Panc1 (cell line): Measurements from ENCODE around the gene CLCNKA. TPM values are rescaled to one million over a fixed set of nuclear protein-coding genes. Genes with fewer than 3 reads are reported as not detected.

ENCODE experiments used
- ATAC-seq: fragments of 200-7000 bp; cut with Tn5 transposase; 2 replicates; pipeline ENCODE4 v1.9.1; 2020; ENCODE audit warnings: mild to moderate bottlenecking, moderate library complexity
- BruUV-seq: library from RNA; stranded (reverse); fragments of 400-500 nt; replicated peaks from 2 replicates; lab custom pipeline; 2021; lab: Mats Ljungman, UMichigan
- CTCF ChIA-PET: fragments of 300-600 bp; sonication (Branson Sonifier 250); formaldehyde crosslinking; loops from one replicate; lab custom pipeline; 2022; ENCODE audit warnings: antibody characterized with exemption; lab: Charles Lee
- POLR2A ChIA-PET: fragments of 300-600 bp; sonication (Branson Sonifier 250); formaldehyde crosslinking; loops from one replicate; lab custom pipeline; 2022; ENCODE audit warnings: antibody characterized with exemption; lab: Charles Lee
- DNase-seq: peaks from one replicate; pipeline ENCODE4 v3.0.0-alpha.2; 2010; ENCODE audit warnings: low read depth, low spot score
- H3K27ac ChIP-seq: 2 replicates; pipeline ENCODE4 v1.5.1; 2011; ENCODE audit warnings: mild to moderate bottlenecking, low read length, inconsistent platforms
- H3K27me3 ChIP-seq: fragments of 200-500 bp; sonication (Bioruptor generic); 2 replicates; pipeline ENCODE4 v1.6.0; 2014; ENCODE audit warnings: low read length, inconsistent platforms; ENCODE audit not compliant: control insufficient read depth, insufficient read depth
- H3K36me3 ChIP-seq: fragments of 200-500 bp; sonication (Bioruptor generic); 2 replicates; pipeline ENCODE4 v1.5.1; 2014; ENCODE audit warnings: inconsistent platforms, mild to moderate bottlenecking, low read length, moderate library complexity; ENCODE audit not compliant: control insufficient read depth, insufficient read depth
- H3K4me1 ChIP-seq: 2 replicates; pipeline ENCODE4 v1.5.1; 2011; ENCODE audit warnings: inconsistent platforms, mild to moderate bottlenecking, low read length, moderate library complexity; ENCODE audit not compliant: control insufficient read depth, insufficient read depth
- H3K4me3 ChIP-seq, 2 experiments: 2 replicates each; pipeline ENCODE4 v1.5.1; 2011 to 2012; ENCODE audit warnings: low read depth in 2 of 2, low read length in 2 of 2, mild to moderate bottlenecking in 2 of 2, inconsistent platforms in 1 of 2, moderate library complexity in 1 of 2
- H3K9me3 ChIP-seq: fragments of 200-500 bp; sonication (Bioruptor generic); 2 replicates; pipeline ENCODE4 v1.5.1; 2014; ENCODE audit warnings: low read depth, mild to moderate bottlenecking, inconsistent platforms, low read length, moderate library complexity; ENCODE audit not compliant: control insufficient read depth, insufficient read depth
- CTCF ChIP-seq: fragments of 450-650 bp; IDR thresholded peaks from 2 replicates; pipeline ENCODE4 v1.5.1; 2017; ENCODE audit warnings: mild to moderate bottlenecking
- POLR2AphosphoS5 ChIP-seq: IDR thresholded peaks from 2 replicates; pipeline ENCODE4 v1.6.1; 2012; ENCODE audit warnings: mild to moderate bottlenecking, low read depth, low read length, moderate library complexity
- REST ChIP-seq, 2 experiments: IDR thresholded peaks; 2 replicates each; pipeline ENCODE4 v1.6.1; 2011 to 2012; ENCODE audit warnings: low read depth in 2 of 2, control low read depth in 1 of 2, low read length in 1 of 2, mild to moderate bottlenecking in 1 of 2, moderate library complexity in 1 of 2; ENCODE audit not compliant: insufficient read depth in 1 of 2
- SIN3A ChIP-seq: IDR thresholded peaks from 2 replicates; pipeline ENCODE4 v1.6.1; 2012; ENCODE audit warnings: low read depth, mild to moderate bottlenecking, low read length, moderate library complexity, borderline replicate concordance; ENCODE audit not compliant: insufficient read depth
- TCF7L2 ChIP-seq: IDR thresholded peaks from 2 replicates; pipeline ENCODE4 v1.6.1; 2011; ENCODE audit warnings: mild to moderate bottlenecking, low read depth, low read length, inconsistent platforms
- in situ Hi-C: cut with HindIII; loops from 2 replicates; pipeline ENCODE4 v1.10.0; 2016; ENCODE audit warnings: low sequenced_read_pairs, low pct_unique_long_range_greater_than_20kb
- intact Hi-C: fragments of 100-400 bp; cut with micrococcal nuclease; formaldehyde crosslinking; loops from one replicate; pipeline ENCODE4 v1.10.0; 2022; ENCODE audit not compliant: unreplicated experiment
- total RNA-seq: library from RNA; stranded (reverse); gene quantifications from one replicate; pipeline ENCODE4 v1.2.1, GENCODE V29; 2021; ENCODE audit not compliant: unreplicated experiment

CLCNKA gene
- total RNA-seq, 1 experiment from 2014 or later = 0.57 TPM

GRCh38 chr1:16006010-16006409 lies 15.8 kb upstream of the CLCNKA start:
- H3K4me1 ChIP-seq = no peaks in the 10 kb centered on the region

More at GRCh38 chr1:16006010-16006409, 15.8 kb upstream of the CLCNKA start:
- in situ Hi-C loops (no loop called here), intact Hi-C loops (no loop called here)
- Histone ChIP-seq H3K36me3 (no peaks in the 10 kb centered on the region), H3K27ac (no peak overlapping the region), H3K27me3 (no peaks in the 10 kb centered on the region), H3K4me3 (no peak overlapping the region), H3K9me3 (no peaks in the 10 kb centered on the region)
- DNase-seq (no peak), ATAC-seq (no peak)
- ChIA-PET CTCF (interaction anchor here (0.6 kb wide), 2 partner anchors 11 to 357 kb away, joined by 3 read pairs; no protein-coding TSS in a partner anchor), POLR2A (no interaction called here)
- TF ChIP-seq POLR2AphosphoS5 (no peak), SIN3A (no peak), TCF7L2 (no peak), CTCF (no peak), REST (IDR thresholded peaks at IDR 0.05; ENCODE audit: insufficient read depth in 1 of 2, low read depth in 2 of 2, low read length in 1 of 2) (no peak)
- BruUV-seq = no TSS peak
